ENCODE data around the gene DNAH5.

GRCh38 chr5:13708906-13709305, 235.6 kb downstream of the DNAH5 start:
- no peak for TF ChIP-seq CTCF (IDR thresholded peaks at IDR 0.05)
- TF ChIP-seq POLR2A (IDR thresholded peaks at IDR 0.05): no peak

Data from right lobe of liver (tissue), 4 donors.